HepG2 (cell line): ENCODE data around the gene C14orf180. TPM values are rescaled to one million over a fixed set of nuclear protein-coding genes. Genes with fewer than 3 reads are reported as not detected.

ENCODE experiments used
- ATAC-seq: fragments of 200-7000 bp; cut with Tn5 transposase; 3 replicates; pipeline ENCODE4 v1.9.1; 2020; ENCODE audit warnings: mild to moderate bottlenecking, moderate library complexity
- BruUV-seq: library from RNA; stranded (reverse); fragments of 400-500 nt; replicated peaks from 2 replicates; lab custom pipeline; 2021; lab: Mats Ljungman, UMichigan
- CTCF ChIA-PET: fragments of 300-600 bp; formaldehyde crosslinking; extraction: SDS; loops from one replicate; lab custom pipeline; 2021; ENCODE audit warnings: low total read pairs, inconsistent platforms, low intra/inter-chr PET ratio; lab: Yijun Ruan, JAX
- POLR2A ChIA-PET: fragments of 350-600 bp; sonication (Branson Sonifier 250); formaldehyde crosslinking; loops from one replicate; lab custom pipeline; 2020; ENCODE audit warnings: antibody characterized with exemption, inconsistent platforms; lab: Yijun Ruan, JAX
- DNase-seq: peaks from one replicate; pipeline ENCODE4 v3.0.0-alpha.2; 2015; ENCODE audit warnings: low spot score
- FAIRE-seq: peaks from 3 replicates; lab custom pipeline; 2011; peaks lifted over from hg19 to GRCh38; lab: Jason Lieb, UNC
- H2AFZ ChIP-seq: one replicate; pipeline ENCODE4 v1.6.1; 2011; ENCODE audit warnings: low read length, inconsistent platforms
- H3K27ac ChIP-seq: fragments of 300-600 bp; 3 replicates; pipeline ENCODE4 v1.8.0; 2011; ENCODE audit warnings: mixed run types, mild to moderate bottlenecking, mixed read lengths, low read length, inconsistent platforms; ENCODE audit not compliant: insufficient read depth; ENCODE audit errors: extremely low read length
- H3K27me3 ChIP-seq, 2 experiments: fragments of 200-600 bp in 1 of 2; 2 replicates in 1 of 2; 3 replicates in 1 of 2; pipeline versions ENCODE4 v1.6.0 to v1.8.0; 2011; ENCODE audit warnings: low read length in 2 of 2, mild to moderate bottlenecking in 2 of 2, moderate library complexity in 2 of 2, inconsistent platforms in 1 of 2; ENCODE audit not compliant: insufficient read depth in 2 of 2, control insufficient read depth in 1 of 2
- H3K36me3 ChIP-seq, 2 experiments: fragments of 200-600 bp in 1 of 2; replicated peaks in 1 of 2; 2 replicates in 1 of 2; 3 replicates in 1 of 2; pipeline versions ENCODE4 v1.5.1 to v1.8.0; 2011; ENCODE audit warnings: low read length in 2 of 2, inconsistent platforms in 1 of 2; ENCODE audit not compliant: insufficient read depth in 2 of 2, control insufficient read depth in 1 of 2
- H3K4me1 ChIP-seq: 2 replicates; pipeline ENCODE4 v1.5.1; 2012; ENCODE audit warnings: low read length, inconsistent platforms; ENCODE audit not compliant: insufficient read depth
- H3K4me2 ChIP-seq: 2 replicates; pipeline ENCODE4 v1.6.0; 2011; ENCODE audit warnings: low read depth, low read length, inconsistent platforms
- H3K4me3 ChIP-seq, 3 experiments: fragments of 200-600 bp in 1 of 3; sonication (generic), shearing (Covaris generic) in 1 of 3; replicated peaks in 1 of 3; 2 replicates each; pipeline ENCODE4 v1.5.1; 2011 to 2016; ENCODE audit warnings: low read length in 3 of 3, inconsistent platforms in 2 of 3, low read depth in 2 of 3, mild to moderate bottlenecking in 2 of 3, control low read depth in 1 of 3, mixed read lengths in 1 of 3; ENCODE audit not compliant: insufficient read depth in 1 of 3
- H3K79me2 ChIP-seq: one replicate; pipeline ENCODE4 v1.6.1; 2011; ENCODE audit warnings: low read length, inconsistent platforms; ENCODE audit not compliant: insufficient read depth
- H3K9ac ChIP-seq: 2 replicates; pipeline ENCODE4 v1.6.0; 2011; ENCODE audit warnings: mild to moderate bottlenecking, low read depth, low read length, inconsistent platforms; ENCODE audit not compliant: insufficient read depth
- H3K9me3 ChIP-seq: 2 replicates; pipeline ENCODE4 v1.5.1; 2012; ENCODE audit warnings: mild to moderate bottlenecking, low read length
- H4K20me1 ChIP-seq: 2 replicates; pipeline ENCODE4 v1.6.0; 2011; ENCODE audit warnings: inconsistent platforms, mild to moderate bottlenecking, low read length, moderate library complexity; ENCODE audit not compliant: insufficient read depth
- KDM4B ChIP-seq: sonication (generic); formaldehyde crosslinking; IDR thresholded peaks from 2 replicates; pipeline ENCODE4 v1.4.0; 2020; ENCODE audit warnings: missing genetic modification reagents
- LCORL ChIP-seq, 2 experiments: fragments of 450-650 bp in 1 of 2; sonication (generic) in 1 of 2; formaldehyde crosslinking in 1 of 2; IDR thresholded peaks; 2 replicates each; pipeline versions ENCODE4 v1.5.0 to v1.6.1; 2017 to 2020; ENCODE audit warnings: antibody characterized with exemption in 1 of 2, missing genetic modification reagents in 1 of 2
- MYPOP ChIP-seq: sonication (generic); formaldehyde crosslinking; IDR thresholded peaks from 2 replicates; pipeline ENCODE4 v1.8.1; 2023; ENCODE audit warnings: mild to moderate bottlenecking, moderate library complexity, missing genetic modification reagents
- MZF1 ChIP-seq: sonication (generic); formaldehyde crosslinking; IDR thresholded peaks from 2 replicates; pipeline ENCODE4 v1.8.1; 2023; ENCODE audit warnings: mild to moderate bottlenecking, missing genetic modification reagents, borderline replicate concordance
- NFKB2 ChIP-seq: sonication (generic); formaldehyde crosslinking; IDR thresholded peaks from 2 replicates; pipeline ENCODE4 v1.4.0; 2020; ENCODE audit warnings: missing genetic modification reagents, borderline replicate concordance
- TGIF2 ChIP-seq: IDR thresholded peaks from 2 replicates; pipeline ENCODE4 v1.6.1; 2016; ENCODE audit warnings: control low read depth, missing compliant biosample characterization
- TOE1 ChIP-seq: sonication (generic); formaldehyde crosslinking; IDR thresholded peaks from 2 replicates; pipeline ENCODE4 v1.4.0; 2020; ENCODE audit warnings: mild to moderate bottlenecking, missing genetic modification reagents
- ZNF280D ChIP-seq: sonication (generic); formaldehyde crosslinking; IDR thresholded peaks from 2 replicates; pipeline ENCODE4 v1.5.1; 2020; ENCODE audit warnings: mild to moderate bottlenecking, missing genetic modification reagents
- ZNF468 ChIP-seq: sonication (generic); formaldehyde crosslinking; IDR thresholded peaks from 2 replicates; pipeline ENCODE4 v1.8.0; 2022; ENCODE audit warnings: mild to moderate bottlenecking, moderate library complexity, missing genetic modification reagents
- WGBS: methylation state at CpG from one replicate; pipeline ENCODE4 v1.1.6; 2017; ENCODE audit warnings: low lambda C conversion rate; 5-methylcytosine and 5-hydroxymethylcytosine counted together
- in situ Hi-C: cut with HindIII; loops from 2 replicates; pipeline ENCODE4 v1.10.0; 2017; ENCODE audit warnings: low pct_unique_long_range_greater_than_20kb; ENCODE audit not compliant: extremely low pct_ligation_motif_present
- intact Hi-C: fragments of 100-400 bp; cut with micrococcal nuclease; formaldehyde crosslinking; loops from one replicate; pipeline ENCODE4 v1.10.0; 2022; ENCODE audit not compliant: unreplicated experiment
- polyA plus RNA-seq, 8 experiments: library from polyadenylated mRNA; depleted of rRNA in 3 of 8; stranded (reverse) in 7 of 8; unstranded in 1 of 8; fragments of >200 nt; fragmentation: Illumina TruSeq in 4 of 8; extraction: Trizol in 4 of 8; gene quantifications; 2 replicates each; pipeline versions ENCODE4 v1.2.1 to v1.2.3, GENCODE V29; 2011 to 2016; ENCODE audit warnings: low read depth in 4 of 8, missing spikeins in 1 of 8, mixed read lengths in 1 of 8; ENCODE audit not compliant: insufficient read depth in 1 of 8
- total RNA-seq, 5 experiments: library from RNA; depleted of rRNA; stranded (reverse); fragments of >200 nt; fragmentation: Illumina TruSeq; extraction: Trizol; gene quantifications; 2 replicates each; pipeline ENCODE4 v1.2.3, GENCODE V29; 2016; ENCODE audit warnings: low read depth in 1 of 5

Gene C14orf180
- total and polyA plus RNA-seq, 2 of the 13 experiments (the other 11 are each of a cell fraction or from before 2014, with no cell fraction given), result not detected

DNA sequence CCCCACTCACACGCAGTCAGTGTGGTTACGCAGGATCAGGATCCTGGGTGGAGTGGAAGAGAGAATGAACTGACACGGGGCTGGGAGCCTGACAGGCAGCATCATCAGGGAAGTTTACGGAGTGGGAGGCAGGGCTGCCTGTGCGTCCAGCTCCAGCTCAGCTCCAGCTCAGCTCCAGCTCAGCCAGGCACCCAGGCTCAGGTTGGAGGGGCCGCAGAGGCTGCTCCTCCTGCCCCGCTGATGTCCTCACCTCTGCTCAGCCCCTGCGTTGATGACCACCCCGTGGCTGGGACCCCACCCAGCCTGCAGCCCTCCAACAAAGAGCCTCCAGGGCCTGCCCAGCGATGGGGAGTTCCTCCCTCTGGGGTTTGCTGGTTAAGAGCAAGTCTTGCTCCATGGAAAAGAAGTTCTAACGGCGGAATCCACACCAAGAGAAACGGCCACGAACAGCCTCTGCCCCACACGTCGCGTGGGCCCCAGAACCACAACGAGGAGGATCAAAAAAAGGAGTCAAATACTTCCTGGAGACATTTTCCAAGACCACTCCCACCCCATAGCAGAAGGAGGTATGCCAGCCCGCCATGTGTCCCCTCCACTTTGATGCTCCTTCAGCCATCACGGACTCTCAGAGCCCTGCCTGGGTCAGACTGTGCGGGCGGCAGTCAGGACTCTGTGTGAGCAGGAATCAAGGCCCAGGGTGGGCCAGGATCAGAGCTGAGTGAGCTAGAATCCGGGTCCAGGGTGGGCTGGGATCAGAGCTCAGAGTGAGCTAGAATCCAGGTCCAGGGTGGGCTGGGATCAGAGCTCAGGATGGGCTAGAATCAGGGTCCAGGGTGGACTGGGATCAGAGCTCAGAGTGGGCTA lies 17.7 kb upstream of the C14orf180 start:
- BruUV-seq, result no TSS peak
- Histone ChIP-seq H4K20me1 (no peaks in the 10 kb centered on the region), H2AFZ (no peak overlapping the region), H3K4me1 (no peaks in the 10 kb centered on the region), H3K27me3 (peaks cover 21 to 84% of the 10 kb centered on the region in 2 experiments), H3K9ac (no peak overlapping the region), H3K4me2 (no peak overlapping the region), H3K27ac (no peak overlapping the region), H3K4me3 (no peak overlapping the region), H3K9me3 (no peaks in the 10 kb centered on the region), H3K79me2 (no peaks in the 10 kb centered on the region), H3K36me3 (no peaks in the 10 kb centered on the region)
- CTCF ChIA-PET, result no interaction called here
- POLR2A ChIA-PET, result no interaction called here
- intact Hi-C loops (no loop called here), in situ Hi-C loops (loop anchor here (5.0 kb wide), 1 partner anchor 425 kb away; the partner anchor contains the start of gene KIF26A)
- FAIRE-seq (no peak), ATAC-seq (no peak), DNase-seq (no peak)
- no peak for TF ChIP-seq LCORL (IDR thresholded peaks at IDR 0.05)
- no peak for TF ChIP-seq LCORL (CRISPR knock-in tag; IDR thresholded peaks at IDR 0.05)
- no peak for TF ChIP-seq TOE1 (CRISPR knock-in tag)
- no peak for TF ChIP-seq MZF1 (CRISPR knock-in tag)
- no peak for TF ChIP-seq ZNF468 (CRISPR knock-in tag)
- TF ChIP-seq MYPOP (CRISPR knock-in tag), result no peak
- no peak for TF ChIP-seq KDM4B
- TF ChIP-seq NFKB2 (CRISPR knock-in tag), result no peak
- no peak for TF ChIP-seq TGIF2 (CRISPR knock-in tag)
- no peak for TF ChIP-seq ZNF280D (CRISPR knock-in tag)
- WGBS, result 22% methylated on average over 13 of the region's 23 CpGs
